Measurements from ENCODE around the gene DCC. TPM values are rescaled to one million over a fixed set of nuclear protein-coding genes. Genes with fewer than 3 reads are reported as not detected.

DCC gene
- total RNA-seq, 1 experiment from 2014 or later: 0.72 TPM

DNA sequence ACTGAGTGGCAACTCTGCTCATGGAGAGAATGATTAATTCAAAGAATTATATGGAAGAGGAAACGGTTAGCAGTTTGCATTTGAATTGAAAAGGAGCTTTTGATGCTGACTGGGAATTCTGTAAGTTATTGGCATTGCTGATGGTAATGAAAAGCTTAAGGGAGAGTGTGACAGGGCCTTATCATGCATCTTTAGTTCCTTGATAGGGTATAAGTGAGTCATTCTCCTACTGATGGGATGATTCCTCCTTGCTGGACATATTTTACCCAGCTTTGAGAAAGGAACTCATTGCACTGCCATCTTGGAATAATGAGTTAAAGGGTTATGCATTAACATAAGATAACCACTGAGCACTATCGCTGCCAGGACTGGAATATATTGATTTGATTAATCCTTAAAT lies 740.7 kb downstream of the DCC start:
- peaks cover 12% of the 10 kb centered on the region for H3K4me1 Mint-ChIP-seq
- no peak overlapping the region for H3K27ac Mint-ChIP-seq
- no peaks in the 10 kb centered on the region for H3K9me3 Mint-ChIP-seq
- POLR2A ChIA-PET: no interaction called here
- CTCF ChIA-PET: no interaction called here
- no peak overlapping the region for H3K4me3 Mint-ChIP-seq
- ATAC-seq: no peak
- DNase-seq (ENCODE audit: low spot score): no peak
- H3K36me3 Mint-ChIP-seq: no peaks in the 10 kb centered on the region
- no peaks in the 10 kb centered on the region for H3K27me3 Mint-ChIP-seq (ENCODE audit: low read depth)
- no peak for TF ChIP-seq JAZF1 (CRISPR knock-in tag; IDR thresholded peaks at IDR 0.05)
- no peak for TF ChIP-seq NFE2L1 (CRISPR knock-in tag; IDR thresholded peaks at IDR 0.05)
- no peak for TF ChIP-seq FOXK1 (CRISPR knock-in tag; IDR thresholded peaks at IDR 0.05)
- no peak for TF ChIP-seq TEAD4 (CRISPR knock-in tag; IDR thresholded peaks at IDR 0.05)
- no peak for TF ChIP-seq JUN (CRISPR knock-in tag; IDR thresholded peaks at IDR 0.05)
- TF ChIP-seq, protein P1, sequence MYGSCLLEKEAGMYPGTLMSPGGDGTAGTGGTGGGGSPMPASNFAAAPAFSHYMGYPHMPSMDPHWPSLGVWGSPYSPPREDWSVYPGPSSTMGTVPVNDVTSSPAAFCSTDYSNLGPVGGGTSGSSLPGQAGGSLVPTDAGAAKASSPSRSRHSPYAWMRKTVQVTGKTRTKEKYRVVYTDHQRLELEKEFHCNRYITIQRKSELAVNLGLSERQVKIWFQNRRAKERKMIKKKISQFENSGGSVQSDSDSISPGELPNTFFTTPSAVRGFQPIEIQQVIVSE (CRISPR knock-in tag; IDR thresholded peaks at IDR 0.05; ENCODE audit: borderline replicate concordance): no peak
- no peak for TF ChIP-seq SOX15 (CRISPR knock-in tag; IDR thresholded peaks at IDR 0.05)
- TF ChIP-seq, protein P2, sequence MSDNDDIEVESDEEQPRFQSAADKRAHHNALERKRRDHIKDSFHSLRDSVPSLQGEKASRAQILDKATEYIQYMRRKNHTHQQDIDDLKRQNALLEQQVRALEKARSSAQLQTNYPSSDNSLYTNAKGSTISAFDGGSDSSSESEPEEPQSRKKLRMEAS (CRISPR knock-in tag; IDR thresholded peaks at IDR 0.05): no peak
- no peak for TF ChIP-seq NR3C1 (CRISPR knock-in tag; conservative IDR thresholded peaks at IDR 0.05; ENCODE audit: low read depth)
- TF ChIP-seq, protein P3, sequence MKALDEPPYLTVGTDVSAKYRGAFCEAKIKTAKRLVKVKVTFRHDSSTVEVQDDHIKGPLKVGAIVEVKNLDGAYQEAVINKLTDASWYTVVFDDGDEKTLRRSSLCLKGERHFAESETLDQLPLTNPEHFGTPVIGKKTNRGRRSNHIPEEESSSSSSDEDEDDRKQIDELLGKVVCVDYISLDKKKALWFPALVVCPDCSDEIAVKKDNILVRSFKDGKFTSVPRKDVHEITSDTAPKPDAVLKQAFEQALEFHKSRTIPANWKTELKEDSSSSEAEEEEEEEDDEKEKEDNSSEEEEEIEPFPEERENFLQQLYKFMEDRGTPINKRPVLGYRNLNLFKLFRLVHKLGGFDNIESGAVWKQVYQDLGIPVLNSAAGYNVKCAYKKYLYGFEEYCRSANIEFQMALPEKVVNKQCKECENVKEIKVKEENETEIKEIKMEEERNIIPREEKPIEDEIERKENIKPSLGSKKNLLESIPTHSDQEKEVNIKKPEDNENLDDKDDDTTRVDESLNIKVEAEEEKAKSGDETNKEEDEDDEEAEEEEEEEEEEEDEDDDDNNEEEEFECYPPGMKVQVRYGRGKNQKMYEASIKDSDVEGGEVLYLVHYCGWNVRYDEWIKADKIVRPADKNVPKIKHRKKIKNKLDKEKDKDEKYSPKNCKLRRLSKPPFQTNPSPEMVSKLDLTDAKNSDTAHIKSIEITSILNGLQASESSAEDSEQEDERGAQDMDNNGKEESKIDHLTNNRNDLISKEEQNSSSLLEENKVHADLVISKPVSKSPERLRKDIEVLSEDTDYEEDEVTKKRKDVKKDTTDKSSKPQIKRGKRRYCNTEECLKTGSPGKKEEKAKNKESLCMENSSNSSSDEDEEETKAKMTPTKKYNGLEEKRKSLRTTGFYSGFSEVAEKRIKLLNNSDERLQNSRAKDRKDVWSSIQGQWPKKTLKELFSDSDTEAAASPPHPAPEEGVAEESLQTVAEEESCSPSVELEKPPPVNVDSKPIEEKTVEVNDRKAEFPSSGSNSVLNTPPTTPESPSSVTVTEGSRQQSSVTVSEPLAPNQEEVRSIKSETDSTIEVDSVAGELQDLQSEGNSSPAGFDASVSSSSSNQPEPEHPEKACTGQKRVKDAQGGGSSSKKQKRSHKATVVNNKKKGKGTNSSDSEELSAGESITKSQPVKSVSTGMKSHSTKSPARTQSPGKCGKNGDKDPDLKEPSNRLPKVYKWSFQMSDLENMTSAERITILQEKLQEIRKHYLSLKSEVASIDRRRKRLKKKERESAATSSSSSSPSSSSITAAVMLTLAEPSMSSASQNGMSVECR (CRISPR knock-in tag; IDR thresholded peaks at IDR 0.05; ENCODE audit: borderline replicate concordance): no peak
- no peak for TF ChIP-seq EMX1 (CRISPR knock-in tag; IDR thresholded peaks at IDR 0.05)
- TF ChIP-seq ZNF317 (CRISPR knock-in tag; IDR thresholded peaks at IDR 0.05; ENCODE audit: borderline replicate concordance, low read depth): no peak
- TF ChIP-seq, protein P4, sequence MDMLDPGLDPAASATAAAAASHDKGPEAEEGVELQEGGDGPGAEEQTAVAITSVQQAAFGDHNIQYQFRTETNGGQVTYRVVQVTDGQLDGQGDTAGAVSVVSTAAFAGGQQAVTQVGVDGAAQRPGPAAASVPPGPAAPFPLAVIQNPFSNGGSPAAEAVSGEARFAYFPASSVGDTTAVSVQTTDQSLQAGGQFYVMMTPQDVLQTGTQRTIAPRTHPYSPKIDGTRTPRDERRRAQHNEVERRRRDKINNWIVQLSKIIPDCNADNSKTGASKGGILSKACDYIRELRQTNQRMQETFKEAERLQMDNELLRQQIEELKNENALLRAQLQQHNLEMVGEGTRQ (CRISPR knock-in tag; IDR thresholded peaks at IDR 0.05): no peak
- TF ChIP-seq, protein P5, sequence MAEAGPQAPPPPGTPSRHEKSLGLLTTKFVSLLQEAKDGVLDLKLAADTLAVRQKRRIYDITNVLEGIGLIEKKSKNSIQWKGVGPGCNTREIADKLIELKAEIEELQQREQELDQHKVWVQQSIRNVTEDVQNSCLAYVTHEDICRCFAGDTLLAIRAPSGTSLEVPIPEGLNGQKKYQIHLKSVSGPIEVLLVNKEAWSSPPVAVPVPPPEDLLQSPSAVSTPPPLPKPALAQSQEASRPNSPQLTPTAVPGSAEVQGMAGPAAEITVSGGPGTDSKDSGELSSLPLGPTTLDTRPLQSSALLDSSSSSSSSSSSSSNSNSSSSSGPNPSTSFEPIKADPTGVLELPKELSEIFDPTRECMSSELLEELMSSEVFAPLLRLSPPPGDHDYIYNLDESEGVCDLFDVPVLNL (CRISPR knock-in tag; IDR thresholded peaks at IDR 0.05; ENCODE audit: borderline replicate concordance, low read depth): no peak

DNA sequence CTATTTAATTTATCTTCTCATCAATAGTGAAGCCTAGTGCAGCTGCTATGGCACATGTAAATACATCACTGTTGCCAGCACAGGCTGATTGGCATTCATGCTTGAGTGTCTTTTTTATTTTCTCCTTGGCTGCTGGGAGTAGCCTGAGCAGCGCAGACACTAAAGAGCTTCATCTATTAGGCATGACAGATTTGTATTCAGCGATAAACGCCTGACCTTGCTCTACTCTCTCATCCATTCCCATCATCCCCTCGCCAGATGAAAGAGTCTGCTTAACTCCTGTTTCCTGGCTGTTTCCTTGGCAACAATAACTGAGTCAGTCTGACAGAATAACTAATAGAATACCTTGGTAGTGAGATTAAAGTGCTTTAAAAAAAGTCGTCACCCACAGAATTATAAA lies 753.6 kb downstream of the DCC start:
- no peak overlapping the region for H3K4me3 Mint-ChIP-seq
- CTCF ChIA-PET: no interaction called here
- DNase-seq (ENCODE audit: low spot score): no peak
- POLR2A ChIA-PET: no interaction called here
- no peaks in the 10 kb centered on the region for H3K4me1 Mint-ChIP-seq
- no peak for TF ChIP-seq MYBL2 (CRISPR knock-in tag; IDR thresholded peaks at IDR 0.05)
- TF ChIP-seq, protein P6, sequence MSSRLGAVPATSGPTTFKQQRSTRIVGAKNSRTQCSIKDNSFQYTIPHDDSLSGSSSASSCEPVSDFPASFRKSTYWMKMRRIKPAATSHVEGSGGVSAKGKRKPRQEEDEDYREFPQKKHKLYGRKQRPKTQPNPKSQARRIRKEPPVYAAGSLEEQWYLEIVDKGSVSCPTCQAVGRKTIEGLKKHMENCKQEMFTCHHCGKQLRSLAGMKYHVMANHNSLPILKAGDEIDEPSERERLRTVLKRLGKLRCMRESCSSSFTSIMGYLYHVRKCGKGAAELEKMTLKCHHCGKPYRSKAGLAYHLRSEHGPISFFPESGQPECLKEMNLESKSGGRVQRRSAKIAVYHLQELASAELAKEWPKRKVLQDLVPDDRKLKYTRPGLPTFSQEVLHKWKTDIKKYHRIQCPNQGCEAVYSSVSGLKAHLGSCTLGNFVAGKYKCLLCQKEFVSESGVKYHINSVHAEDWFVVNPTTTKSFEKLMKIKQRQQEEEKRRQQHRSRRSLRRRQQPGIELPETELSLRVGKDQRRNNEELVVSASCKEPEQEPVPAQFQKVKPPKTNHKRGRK (CRISPR knock-in tag; IDR thresholded peaks at IDR 0.05; ENCODE audit: borderline replicate concordance): no peak
- no peak for TF ChIP-seq NFE2L1 (CRISPR knock-in tag; IDR thresholded peaks at IDR 0.05)
- TF ChIP-seq ZNF317 (CRISPR knock-in tag; IDR thresholded peaks at IDR 0.05; ENCODE audit: borderline replicate concordance, low read depth): no peak
- TF ChIP-seq, protein P7, sequence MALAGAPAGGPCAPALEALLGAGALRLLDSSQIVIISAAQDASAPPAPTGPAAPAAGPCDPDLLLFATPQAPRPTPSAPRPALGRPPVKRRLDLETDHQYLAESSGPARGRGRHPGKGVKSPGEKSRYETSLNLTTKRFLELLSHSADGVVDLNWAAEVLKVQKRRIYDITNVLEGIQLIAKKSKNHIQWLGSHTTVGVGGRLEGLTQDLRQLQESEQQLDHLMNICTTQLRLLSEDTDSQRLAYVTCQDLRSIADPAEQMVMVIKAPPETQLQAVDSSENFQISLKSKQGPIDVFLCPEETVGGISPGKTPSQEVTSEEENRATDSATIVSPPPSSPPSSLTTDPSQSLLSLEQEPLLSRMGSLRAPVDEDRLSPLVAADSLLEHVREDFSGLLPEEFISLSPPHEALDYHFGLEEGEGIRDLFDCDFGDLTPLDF (CRISPR knock-in tag; IDR thresholded peaks at IDR 0.05): no peak
- TF ChIP-seq ELF4 (CRISPR knock-in tag; IDR thresholded peaks at IDR 0.05; ENCODE audit: low read depth): no peak
- H3K36me3 Mint-ChIP-seq: no peaks in the 10 kb centered on the region
- H3K27ac Mint-ChIP-seq: no peak overlapping the region
- H3K9me3 Mint-ChIP-seq: no peaks in the 10 kb centered on the region
- no peak for ATAC-seq
- H3K27me3 Mint-ChIP-seq (ENCODE audit: low read depth): no peaks in the 10 kb centered on the region
